PFSK-1 (cell line): ENCODE data around the gene CNTFR.

Experiments
- REST ChIP-seq, 2 experiments: IDR thresholded peaks; 2 replicates each; pipeline versions ENCODE4 v1.6.1 to v1.8.0; 2011 to 2012; ENCODE audit warnings: low read depth in 2 of 2, low read length in 2 of 2, control low read depth in 1 of 2, inconsistent platforms in 1 of 2, mild to moderate bottlenecking in 1 of 2, moderate library complexity in 1 of 2; ENCODE audit not compliant: insufficient read depth in 1 of 2
- TAF1 ChIP-seq: IDR thresholded peaks from 2 replicates; pipeline ENCODE4 v1.6.1; 2012; ENCODE audit warnings: low read length, control low read depth, borderline replicate concordance; ENCODE audit not compliant: insufficient read depth

GRCh38 chr9:34517185-34517584 is 72.3 kb downstream of the CNTFR start:
- TF ChIP-seq REST (IDR thresholded peaks at IDR 0.05; ENCODE audit: insufficient read depth in 1 of 2, low read depth in 2 of 2, low read length in 2 of 2), result no peak
- TF ChIP-seq TAF1, result no peak
